Brain microvascular endothelial cell (primary cell): Measurements from ENCODE around the gene GDF10.

Experiments used
- DNase-seq: peaks from one replicate; pipeline ENCODE4 v3.0.0-alpha.2; 2020
- H3K27ac ChIP-seq: fragments of 250-450 bp; sonication (Bioruptor Pico); 2 replicates; pipeline ENCODE4 v1.5.1; 2020; ENCODE audit warnings: mild to moderate bottlenecking, moderate library complexity
- H3K27me3 ChIP-seq: fragments of 250-450 bp; sonication (Bioruptor Pico); replicated peaks from 2 replicates; pipeline ENCODE4 v1.5.1; 2020; ENCODE audit warnings: mild to moderate bottlenecking
- H3K36me3 ChIP-seq: fragments of 250-450 bp; sonication (Bioruptor Pico); replicated peaks from 2 replicates; pipeline ENCODE4 v1.5.1; 2020; ENCODE audit warnings: mild to moderate bottlenecking
- H3K4me3 ChIP-seq: 2 replicates; pipeline ENCODE4 v1.5.1; 2011; ENCODE audit warnings: low read depth, mild to moderate bottlenecking, control low read depth, low read length, moderate library complexity
- in situ Hi-C: cut with HindIII; loops from 2 replicates; pipeline ENCODE4 v1.10.0; 2017; ENCODE audit warnings: low sequenced_read_pairs, low pct_ligation_motif_present
- TF ChIP-seq, protein P1 (sequence below): IDR thresholded peaks from 2 replicates; pipeline ENCODE4 v1.5.1; 2011; ENCODE audit warnings: low read depth, mild to moderate bottlenecking, moderate library complexity, low read length, control low read depth, inconsistent platforms; ENCODE audit errors: missing control alignments

The GDF10 gene

DNA sequence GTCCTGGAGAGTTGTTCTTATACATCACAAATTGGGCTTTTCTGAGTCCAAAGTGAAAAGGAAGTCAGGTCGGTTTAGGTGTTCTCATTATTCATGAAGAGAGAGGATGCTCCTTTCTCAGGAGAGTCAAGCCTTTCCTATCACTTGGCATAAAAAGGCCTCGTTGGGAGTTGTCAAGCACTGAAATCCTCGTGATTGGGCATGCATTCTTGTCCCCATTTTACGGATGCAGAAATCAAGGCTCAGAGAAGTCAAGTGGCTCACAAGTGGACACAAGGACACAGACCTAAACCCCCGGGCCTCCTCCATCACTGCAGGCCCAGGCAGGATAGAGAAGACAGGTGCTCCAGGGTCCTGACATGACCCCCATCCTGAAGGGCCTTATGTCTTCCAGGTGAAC lies 56.7 kb downstream of the GDF10 start:
- in situ Hi-C loops = no loop called here
- TF ChIP-seq, protein P1, sequence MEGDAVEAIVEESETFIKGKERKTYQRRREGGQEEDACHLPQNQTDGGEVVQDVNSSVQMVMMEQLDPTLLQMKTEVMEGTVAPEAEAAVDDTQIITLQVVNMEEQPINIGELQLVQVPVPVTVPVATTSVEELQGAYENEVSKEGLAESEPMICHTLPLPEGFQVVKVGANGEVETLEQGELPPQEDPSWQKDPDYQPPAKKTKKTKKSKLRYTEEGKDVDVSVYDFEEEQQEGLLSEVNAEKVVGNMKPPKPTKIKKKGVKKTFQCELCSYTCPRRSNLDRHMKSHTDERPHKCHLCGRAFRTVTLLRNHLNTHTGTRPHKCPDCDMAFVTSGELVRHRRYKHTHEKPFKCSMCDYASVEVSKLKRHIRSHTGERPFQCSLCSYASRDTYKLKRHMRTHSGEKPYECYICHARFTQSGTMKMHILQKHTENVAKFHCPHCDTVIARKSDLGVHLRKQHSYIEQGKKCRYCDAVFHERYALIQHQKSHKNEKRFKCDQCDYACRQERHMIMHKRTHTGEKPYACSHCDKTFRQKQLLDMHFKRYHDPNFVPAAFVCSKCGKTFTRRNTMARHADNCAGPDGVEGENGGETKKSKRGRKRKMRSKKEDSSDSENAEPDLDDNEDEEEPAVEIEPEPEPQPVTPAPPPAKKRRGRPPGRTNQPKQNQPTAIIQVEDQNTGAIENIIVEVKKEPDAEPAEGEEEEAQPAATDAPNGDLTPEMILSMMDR = no peak

DNA sequence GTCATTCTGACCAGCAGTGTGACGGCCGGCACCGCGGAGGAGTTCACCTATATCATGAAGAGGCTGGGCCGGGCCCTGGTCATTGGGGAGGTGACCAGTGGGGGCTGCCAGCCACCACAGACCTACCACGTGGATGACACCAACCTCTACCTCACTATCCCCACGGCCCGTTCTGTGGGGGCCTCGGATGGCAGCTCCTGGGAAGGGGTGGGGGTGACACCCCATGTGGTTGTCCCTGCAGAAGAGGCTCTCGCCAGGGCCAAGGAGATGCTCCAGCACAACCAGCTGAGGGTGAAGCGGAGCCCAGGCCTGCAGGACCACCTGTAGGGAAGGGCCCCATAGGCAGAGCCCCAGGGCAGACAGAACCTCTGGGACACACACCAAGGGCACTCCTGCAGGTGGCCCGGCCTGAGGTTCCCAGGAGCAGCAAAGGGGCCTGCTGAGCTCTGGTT lies 57.2 kb downstream of the GDF10 start:
- TF ChIP-seq, protein P1 = no peak
- no peak overlapping the region for H3K4me3 ChIP-seq
- no peak for DNase-seq
- no peak overlapping the region for H3K27ac ChIP-seq
- H3K27me3 ChIP-seq = no peaks in the 10 kb centered on the region
- no peaks in the 10 kb centered on the region for H3K36me3 ChIP-seq
- in situ Hi-C loops = no loop called here

More for the DNA sequence above, 56.7 kb downstream of the GDF10 start:
- H3K36me3 ChIP-seq = no peaks in the 10 kb centered on the region
- H3K27me3 ChIP-seq = no peaks in the 10 kb centered on the region
- no peak overlapping the region for H3K4me3 ChIP-seq
- DNase-seq = no peak
- H3K27ac ChIP-seq = no peak overlapping the region

DNA sequence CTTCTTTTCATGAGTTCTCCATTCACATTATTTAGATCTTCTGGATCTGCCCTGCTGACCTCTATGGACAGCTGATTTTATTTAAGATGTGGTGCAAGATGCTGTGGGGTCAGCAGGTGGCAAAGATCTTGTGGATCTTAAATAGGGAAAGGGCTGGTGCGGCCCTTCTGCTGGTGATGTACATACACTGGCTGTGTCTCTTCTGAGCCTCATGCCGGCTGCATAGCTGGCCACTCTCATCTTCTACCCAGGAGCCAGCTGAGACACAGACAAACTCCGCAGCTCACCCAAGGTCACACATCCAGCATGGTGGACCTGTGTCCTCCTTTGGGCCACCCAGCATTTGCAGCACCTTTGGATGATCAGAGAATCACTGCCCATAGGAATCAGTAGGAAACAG lies 57.9 kb downstream of the GDF10 start:
- H3K27me3 ChIP-seq = no peaks in the 10 kb centered on the region

DNA sequence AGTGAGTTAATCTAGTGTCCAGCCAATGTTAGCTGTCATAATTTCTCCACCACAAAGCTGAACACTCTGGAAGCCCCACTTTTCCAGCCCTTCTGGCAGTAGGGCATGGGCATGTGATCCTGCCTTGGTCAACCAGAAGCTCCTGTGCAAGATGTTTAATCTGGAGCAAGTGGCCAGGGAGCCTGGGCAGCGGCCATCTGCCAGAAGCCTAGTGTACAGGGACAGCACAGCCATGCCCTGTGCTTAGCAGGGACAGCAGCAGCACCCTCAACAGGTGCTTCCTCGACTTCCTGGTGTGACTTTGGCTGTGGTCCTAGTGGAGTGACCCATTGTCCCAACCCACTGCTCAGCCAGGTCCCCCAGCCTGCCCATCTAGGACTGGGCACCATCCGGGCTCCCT lies 58.5 kb downstream of the GDF10 start:
- H3K36me3 ChIP-seq = no peaks in the 10 kb centered on the region
- H3K4me3 ChIP-seq = no peak overlapping the region
- no peak for DNase-seq
- H3K27ac ChIP-seq = no peak overlapping the region
- in situ Hi-C loops = no loop called here
- TF ChIP-seq, protein P1 = no peak
- no peaks in the 10 kb centered on the region for H3K27me3 ChIP-seq

More for the DNA sequence above, 57.9 kb downstream of the GDF10 start:
- in situ Hi-C loops = no loop called here
- Histone ChIP-seq H3K27ac (no peak overlapping the region), H3K36me3 (no peaks in the 10 kb centered on the region), H3K4me3 (no peak overlapping the region)
- DNase-seq = no peak
- TF ChIP-seq, protein P1 = no peak

DNA sequence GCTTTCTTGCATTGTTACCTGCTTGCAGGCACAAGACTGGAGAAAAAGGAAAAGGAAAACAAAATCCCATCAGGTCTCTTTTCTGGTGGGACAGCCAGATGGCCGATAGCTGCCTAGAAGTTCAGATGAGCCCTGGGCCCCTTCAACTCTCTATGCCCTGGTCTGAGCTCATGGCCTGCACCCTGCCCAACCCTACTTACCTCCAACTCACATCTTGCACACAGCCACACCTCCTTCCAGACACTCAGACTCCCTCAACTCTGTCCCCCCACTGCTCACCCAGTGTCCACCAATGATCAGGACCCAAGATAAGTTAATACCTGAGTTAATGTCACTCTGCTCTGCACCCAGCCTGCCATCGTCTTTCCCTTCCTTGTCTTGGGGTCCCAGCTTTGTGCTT lies 59.1 kb downstream of the GDF10 start:
- H3K36me3 ChIP-seq = no peaks in the 10 kb centered on the region
- H3K27ac ChIP-seq = no peak overlapping the region
- no peaks in the 10 kb centered on the region for H3K27me3 ChIP-seq
- no peak for DNase-seq
- in situ Hi-C loops = no loop called here
- TF ChIP-seq, protein P1 = no peak
- H3K4me3 ChIP-seq = no peak overlapping the region
